ENCODE data around the gene ING3. TPM values are rescaled to one million over a fixed set of nuclear protein-coding genes. Genes with fewer than 3 reads are reported as not detected.

Gene ING3
- total and polyA plus RNA-seq, 12 donors: 5.5 to 31.9 (median 14.4) TPM

DNA sequence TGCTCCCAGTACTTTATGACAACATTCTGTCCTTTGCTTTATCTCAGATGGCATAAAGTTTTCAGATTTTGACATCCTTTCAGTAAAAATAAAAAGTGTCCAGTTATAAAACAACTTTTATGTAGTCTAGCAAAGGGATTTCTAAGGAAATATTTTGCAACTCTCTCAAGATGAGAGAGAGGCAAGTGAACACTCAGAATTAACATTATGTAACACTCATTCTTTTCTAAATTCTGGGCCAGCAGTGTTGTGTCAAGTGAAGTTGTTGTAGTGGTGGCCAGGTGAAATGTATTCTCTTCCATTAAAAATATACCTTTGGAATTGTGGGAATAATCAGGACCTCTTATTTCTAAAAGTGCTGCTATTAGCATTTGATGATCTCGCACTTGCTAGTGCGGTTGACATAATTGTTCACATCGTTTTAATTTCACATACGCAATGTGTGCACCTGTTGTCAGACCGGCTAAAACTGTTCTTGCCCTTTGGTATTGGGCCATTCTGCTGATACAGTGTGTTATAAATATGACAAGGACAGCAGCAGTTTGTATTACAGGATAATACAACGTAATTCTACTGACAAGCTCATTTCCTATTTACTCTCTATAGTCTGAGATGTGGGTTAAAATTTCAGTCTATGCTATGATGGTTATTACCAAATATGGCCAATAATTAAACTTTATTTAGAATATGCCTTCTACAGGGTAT lies 61.7 kb downstream of the ING3 start:
- 73 to 90% (median 81%) methylated on average over 6 of the region's 6 CpGs for WGBS, 4 donors
- TF ChIP-seq, protein P1, sequence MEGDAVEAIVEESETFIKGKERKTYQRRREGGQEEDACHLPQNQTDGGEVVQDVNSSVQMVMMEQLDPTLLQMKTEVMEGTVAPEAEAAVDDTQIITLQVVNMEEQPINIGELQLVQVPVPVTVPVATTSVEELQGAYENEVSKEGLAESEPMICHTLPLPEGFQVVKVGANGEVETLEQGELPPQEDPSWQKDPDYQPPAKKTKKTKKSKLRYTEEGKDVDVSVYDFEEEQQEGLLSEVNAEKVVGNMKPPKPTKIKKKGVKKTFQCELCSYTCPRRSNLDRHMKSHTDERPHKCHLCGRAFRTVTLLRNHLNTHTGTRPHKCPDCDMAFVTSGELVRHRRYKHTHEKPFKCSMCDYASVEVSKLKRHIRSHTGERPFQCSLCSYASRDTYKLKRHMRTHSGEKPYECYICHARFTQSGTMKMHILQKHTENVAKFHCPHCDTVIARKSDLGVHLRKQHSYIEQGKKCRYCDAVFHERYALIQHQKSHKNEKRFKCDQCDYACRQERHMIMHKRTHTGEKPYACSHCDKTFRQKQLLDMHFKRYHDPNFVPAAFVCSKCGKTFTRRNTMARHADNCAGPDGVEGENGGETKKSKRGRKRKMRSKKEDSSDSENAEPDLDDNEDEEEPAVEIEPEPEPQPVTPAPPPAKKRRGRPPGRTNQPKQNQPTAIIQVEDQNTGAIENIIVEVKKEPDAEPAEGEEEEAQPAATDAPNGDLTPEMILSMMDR (IDR thresholded peaks at IDR 0.05): no peak
- TF ChIP-seq POLR2A (IDR thresholded peaks at IDR 0.05): no peak
- peaks cover 10 to 33% of the 10 kb centered on the region in 2 donors for H3K4me1 ChIP-seq (replicated peaks in 1 of 2)
- intact Hi-C loops (cut with DNase I): no loop called here
- H3K36me3 ChIP-seq (replicated peaks in 1 of 2): no peaks in the 10 kb centered on the region
- H3K27ac ChIP-seq: peak overlapping the region in 1 of 5 donors; percentile 3
- no peak for DNase-seq
- H3K9me3 ChIP-seq (replicated peaks in 1 of 3): no peaks in the 10 kb centered on the region
- H3K4me3 ChIP-seq: no peak overlapping the region
- H3K27me3 ChIP-seq: no peaks in the 10 kb centered on the region

DNA sequence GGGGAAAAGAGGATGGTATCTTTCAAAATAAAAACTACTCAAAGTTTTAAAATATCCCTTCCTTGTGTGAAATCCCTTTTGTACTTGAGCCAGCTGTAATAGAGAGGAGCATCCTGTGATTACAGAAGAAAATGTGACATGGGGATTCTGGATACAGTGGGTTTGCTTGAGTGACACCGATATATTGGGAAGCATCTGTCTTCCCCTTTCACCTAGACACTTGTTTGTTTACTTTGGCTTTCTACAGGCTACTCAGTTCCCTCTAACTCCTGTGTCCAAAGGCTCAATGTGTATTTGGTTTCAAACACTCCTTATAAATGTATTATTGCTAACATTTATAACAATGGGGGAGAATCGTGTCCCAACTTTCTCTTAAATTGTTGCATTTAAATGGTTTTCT lies 62.3 kb downstream of the ING3 start:
- no peak overlapping the region for H3K4me3 ChIP-seq

DNA sequence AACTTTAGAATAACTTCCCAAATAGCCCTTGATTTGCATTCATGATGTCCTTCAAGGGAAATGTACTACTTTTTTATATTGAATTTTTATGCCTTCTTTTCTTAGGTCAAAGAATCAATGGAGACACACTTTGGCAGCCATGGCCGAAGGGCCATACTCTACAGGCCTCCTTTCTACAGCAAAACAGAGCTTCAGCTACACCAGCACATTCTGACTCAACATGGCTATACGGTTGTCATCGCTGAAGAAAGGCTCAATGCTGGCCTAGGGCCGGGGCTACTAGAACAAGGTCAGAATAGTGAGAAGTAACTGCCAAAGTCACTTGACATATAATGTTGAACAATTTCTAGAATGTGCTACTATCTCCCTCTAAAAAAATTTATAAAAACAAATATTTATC lies 65.0 kb downstream of the ING3 start:
- Histone ChIP-seq H3K27me3 (no peaks in the 10 kb centered on the region), H3K4me3 (no peak overlapping the region), H3K27ac (peak overlapping the region in 3 of 5 donors; percentile 51 to 59 (median 58)), H3K4me1 (replicated peaks in 1 of 2) (peaks cover 11 to 49% of the 10 kb centered on the region in 2 donors), H3K36me3 (replicated peaks in 1 of 2) (no peaks in the 10 kb centered on the region), H3K9me3 (replicated peaks in 1 of 3) (no peaks in the 10 kb centered on the region)
- intact Hi-C loops (cut with DNase I): no loop called here
- TF ChIP-seq, protein P1 (IDR thresholded peaks at IDR 0.05): no peak
- no peak for TF ChIP-seq POLR2A (IDR thresholded peaks at IDR 0.05)
- peak; percentile 30 to 65 (median 42) for DNase-seq
- WGBS, 4 donors: 27 to 44% (median 38%) methylated on average over 4 of the region's 4 CpGs

More for the DNA sequence above, 62.3 kb downstream of the ING3 start:
- intact Hi-C loops (cut with DNase I): no loop called here
- 71 to 78% (median 77%) methylated on average over 2 of the region's 2 CpGs for WGBS, 4 donors
- peaks cover 10 to 33% of the 10 kb centered on the region in 2 donors for H3K4me1 ChIP-seq (replicated peaks in 1 of 2)
- no peaks in the 10 kb centered on the region for H3K27me3 ChIP-seq
- no peak for DNase-seq
- H3K36me3 ChIP-seq (replicated peaks in 1 of 2): no peaks in the 10 kb centered on the region
- H3K9me3 ChIP-seq (replicated peaks in 1 of 3): no peaks in the 10 kb centered on the region
- no peak overlapping the region for H3K27ac ChIP-seq
- TF ChIP-seq, protein P1 (IDR thresholded peaks at IDR 0.05): no peak
- no peak for TF ChIP-seq POLR2A (IDR thresholded peaks at IDR 0.05)

DNA sequence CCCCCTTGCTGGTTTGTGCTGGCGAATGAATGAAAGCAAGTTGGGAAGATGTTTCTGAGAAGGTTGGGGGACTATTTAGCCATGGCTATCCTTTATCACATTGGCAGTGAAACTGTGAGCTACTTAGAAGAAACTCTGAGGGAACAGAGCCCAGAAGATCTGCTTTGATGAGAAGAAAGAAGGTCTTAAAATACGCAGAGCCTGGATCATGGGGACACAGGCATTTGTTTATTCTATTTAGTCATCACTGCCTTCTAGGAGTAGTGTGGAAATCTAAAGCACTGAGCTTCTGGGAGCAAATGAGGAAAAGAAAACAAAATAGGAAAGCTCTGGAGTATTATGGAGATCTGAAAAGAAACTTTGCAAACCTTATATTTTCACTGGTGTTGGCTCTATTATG lies 66.4 kb downstream of the ING3 start:
- 77 to 86% (median 83%) methylated on average over 2 of the region's 2 CpGs for WGBS, 4 donors
- peak overlapping the region in 2 of 5 donors; percentile 24 to 31 for H3K27ac ChIP-seq
- H3K4me1 ChIP-seq (replicated peaks in 1 of 2): peaks cover 13 to 56% of the 10 kb centered on the region in 2 donors
- no peaks in the 10 kb centered on the region for H3K27me3 ChIP-seq
- intact Hi-C loops (cut with DNase I): no loop called here
- no peaks in the 10 kb centered on the region for H3K36me3 ChIP-seq (replicated peaks in 1 of 2)
- H3K9me3 ChIP-seq (replicated peaks in 1 of 3): no peaks in the 10 kb centered on the region
- H3K4me3 ChIP-seq: no peak overlapping the region
- no peak for DNase-seq
- TF ChIP-seq POLR2A (IDR thresholded peaks at IDR 0.05): no peak
- TF ChIP-seq, protein P1 (IDR thresholded peaks at IDR 0.05): no peak

Data from adrenal gland (tissue), 12 donors.